ENCODE measurements around the gene HGS. TPM values are rescaled to one million over a fixed set of nuclear protein-coding genes. Genes with fewer than 3 reads are reported as not detected.

HGS gene
- total and polyA plus RNA-seq, 2 of the 4 experiments (the other 2 are of a cell fraction) = 52.5 to 137 TPM

DNA sequence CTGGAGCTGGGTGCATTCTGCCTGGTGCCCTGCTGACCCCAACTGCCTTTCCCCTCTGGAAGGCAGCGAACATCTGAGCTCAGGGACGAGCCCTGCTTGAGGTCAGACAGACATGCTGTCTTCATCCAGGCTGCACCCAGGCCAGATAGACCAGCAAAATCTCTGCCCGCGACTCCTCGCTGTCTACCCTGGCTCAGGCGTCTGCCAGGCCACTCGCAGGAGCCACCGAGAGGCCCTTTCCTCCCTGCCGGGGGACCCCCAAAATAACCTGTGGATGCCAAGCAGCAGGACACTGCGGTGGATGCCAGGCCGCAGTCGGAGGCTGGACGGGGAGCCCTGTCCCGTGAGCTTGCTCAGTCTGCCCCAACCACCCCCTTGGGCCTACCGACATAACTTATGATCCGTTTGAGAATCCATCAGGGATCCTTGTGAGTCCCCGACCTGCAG lies 25.0 kb downstream of the HGS start:
- Histone ChIP-seq H3K4me3 (ENCODE audit: insufficient read depth, low read depth, low read length) (no peak overlapping the region), H2BK15ac (ENCODE audit: low read depth, low read length) (no peak overlapping the region), H2BK20ac (ENCODE audit: low read depth, low read length) (no peak overlapping the region), H3K23ac (ENCODE audit: low read depth, low read length) (no peak overlapping the region), H4K5ac (ENCODE audit: low read depth, low read length) (no peak overlapping the region), H3K18ac (ENCODE audit: low read depth, low read length) (no peak overlapping the region), H3K9me3 (ENCODE audit: control insufficient read depth, insufficient read depth, low read length) (no peaks in the 10 kb centered on the region), H3K27me3 (ENCODE audit: control insufficient read depth, insufficient read depth, low read length) (no peaks in the 10 kb centered on the region), H2AK9ac (replicated peaks; ENCODE audit: low read depth, low read length, poor library complexity) (no peak overlapping the region), H3K4ac (ENCODE audit: low read depth, low read length) (no peak overlapping the region), H3K36me3 (ENCODE audit: control insufficient read depth, insufficient read depth, low read length) (peaks cover 16% of the 10 kb centered on the region), H3K27ac (ENCODE audit: insufficient read depth, low read length) (no peak overlapping the region), H3K9me1 (ENCODE audit: insufficient read depth, low read length) (peaks cover 8% of the 10 kb centered on the region), H2BK120ac (ENCODE audit: low read depth, low read length) (no peak overlapping the region), H3K79me1 (ENCODE audit: low read depth in 1 of 2, low read length in 2 of 2) (peaks cover 19 to 47% of the 10 kb centered on the region in 2 experiments), H3K14ac (replicated peaks; ENCODE audit: low read depth, low read length) (no peak overlapping the region), H2BK5ac (ENCODE audit: low read depth, low read length, poor library complexity, severe bottlenecking) (no peak overlapping the region), H4K91ac (ENCODE audit: insufficient read depth, low read depth, low read length) (no peak overlapping the region), H4K8ac (ENCODE audit: low read depth in 2 of 2, low read length in 2 of 2) (no peak overlapping the region), H3K56ac (ENCODE audit: extremely low read depth, insufficient read depth, low read length) (no peak overlapping the region), H4K20me1 (ENCODE audit: insufficient read depth, low read length) (peaks cover 3% of the 10 kb centered on the region), H3K4me2 (ENCODE audit: low read depth, low read length) (no peak overlapping the region), H2AFZ (replicated peaks; ENCODE audit: low read length, poor library complexity) (no peak overlapping the region), H3K9ac (ENCODE audit: low read depth, low read length) (no peak overlapping the region), H2AK5ac (ENCODE audit: low read depth, low read length) (no peak overlapping the region), H3K4me1 (ENCODE audit: control insufficient read depth, insufficient read depth, low read length) (peaks cover 23% of the 10 kb centered on the region)
- ATAC-seq (ENCODE audit: low read depth) (no peak), DNase-seq (no peak)
- TF ChIP-seq, protein P1, sequence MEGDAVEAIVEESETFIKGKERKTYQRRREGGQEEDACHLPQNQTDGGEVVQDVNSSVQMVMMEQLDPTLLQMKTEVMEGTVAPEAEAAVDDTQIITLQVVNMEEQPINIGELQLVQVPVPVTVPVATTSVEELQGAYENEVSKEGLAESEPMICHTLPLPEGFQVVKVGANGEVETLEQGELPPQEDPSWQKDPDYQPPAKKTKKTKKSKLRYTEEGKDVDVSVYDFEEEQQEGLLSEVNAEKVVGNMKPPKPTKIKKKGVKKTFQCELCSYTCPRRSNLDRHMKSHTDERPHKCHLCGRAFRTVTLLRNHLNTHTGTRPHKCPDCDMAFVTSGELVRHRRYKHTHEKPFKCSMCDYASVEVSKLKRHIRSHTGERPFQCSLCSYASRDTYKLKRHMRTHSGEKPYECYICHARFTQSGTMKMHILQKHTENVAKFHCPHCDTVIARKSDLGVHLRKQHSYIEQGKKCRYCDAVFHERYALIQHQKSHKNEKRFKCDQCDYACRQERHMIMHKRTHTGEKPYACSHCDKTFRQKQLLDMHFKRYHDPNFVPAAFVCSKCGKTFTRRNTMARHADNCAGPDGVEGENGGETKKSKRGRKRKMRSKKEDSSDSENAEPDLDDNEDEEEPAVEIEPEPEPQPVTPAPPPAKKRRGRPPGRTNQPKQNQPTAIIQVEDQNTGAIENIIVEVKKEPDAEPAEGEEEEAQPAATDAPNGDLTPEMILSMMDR (conservative IDR thresholded peaks at IDR 0.05; ENCODE audit: low read depth, low read length) = no peak
- TF ChIP-seq CHD1 (IDR thresholded peaks at IDR 0.05; ENCODE audit: low read depth, low read length) (no peak), RCOR1 (IDR thresholded peaks at IDR 0.05; ENCODE audit: insufficient replicate concordance, low read length) (no peak), RFX5 (IDR thresholded peaks at IDR 0.05; ENCODE audit: low read depth, low read length) (no peak), FOS (IDR thresholded peaks at IDR 0.05; ENCODE audit: low read depth, low read length) (no peak), MAFK (IDR thresholded peaks at IDR 0.05; ENCODE audit: low read depth, low read length) (no peak), POLR2A (IDR thresholded peaks at IDR 0.05; ENCODE audit: low read depth, low read length) (no peak), NFE2L2 (IDR thresholded peaks at IDR 0.05; ENCODE audit: low read depth, low read length) (no peak), BHLHE40 (IDR thresholded peaks at IDR 0.05; ENCODE audit: low read depth, low read length) (no peak)
- WGBS, 2 experiments (ENCODE audit: extremely low coverage in 2 of 2, insufficient read length in 1 of 2) = 86% methylated on average over 14 of the region's 17 CpGs; no CpG with 5 or more reads in 1 of the 2 experiments
- intact Hi-C loops (cut with micrococcal nuclease) (no loop called here), dilution Hi-C loops (cut with HindIII; ENCODE audit: low sequenced_read_pairs, unreplicated experiment) (no loop called here), in situ Hi-C loops (cut with MboI; ENCODE audit: low sequenced_read_pairs) (no loop called here)
- POLR2A ChIA-PET (ENCODE audit: unreplicated experiment) = no interaction called here
- CTCF ChIA-PET = no interaction called here
- no TSS peak for BruUV-seq (replicated peaks)
